ENCODE results near the gene POLA1. TPM values are rescaled to one million over a fixed set of nuclear protein-coding genes. Genes with fewer than 3 reads are reported as not detected.

Gene POLA1
- total RNA-seq, 4 donors from 2014 or later, result 8.5 to 18.9 (median 8.8) TPM

DNA sequence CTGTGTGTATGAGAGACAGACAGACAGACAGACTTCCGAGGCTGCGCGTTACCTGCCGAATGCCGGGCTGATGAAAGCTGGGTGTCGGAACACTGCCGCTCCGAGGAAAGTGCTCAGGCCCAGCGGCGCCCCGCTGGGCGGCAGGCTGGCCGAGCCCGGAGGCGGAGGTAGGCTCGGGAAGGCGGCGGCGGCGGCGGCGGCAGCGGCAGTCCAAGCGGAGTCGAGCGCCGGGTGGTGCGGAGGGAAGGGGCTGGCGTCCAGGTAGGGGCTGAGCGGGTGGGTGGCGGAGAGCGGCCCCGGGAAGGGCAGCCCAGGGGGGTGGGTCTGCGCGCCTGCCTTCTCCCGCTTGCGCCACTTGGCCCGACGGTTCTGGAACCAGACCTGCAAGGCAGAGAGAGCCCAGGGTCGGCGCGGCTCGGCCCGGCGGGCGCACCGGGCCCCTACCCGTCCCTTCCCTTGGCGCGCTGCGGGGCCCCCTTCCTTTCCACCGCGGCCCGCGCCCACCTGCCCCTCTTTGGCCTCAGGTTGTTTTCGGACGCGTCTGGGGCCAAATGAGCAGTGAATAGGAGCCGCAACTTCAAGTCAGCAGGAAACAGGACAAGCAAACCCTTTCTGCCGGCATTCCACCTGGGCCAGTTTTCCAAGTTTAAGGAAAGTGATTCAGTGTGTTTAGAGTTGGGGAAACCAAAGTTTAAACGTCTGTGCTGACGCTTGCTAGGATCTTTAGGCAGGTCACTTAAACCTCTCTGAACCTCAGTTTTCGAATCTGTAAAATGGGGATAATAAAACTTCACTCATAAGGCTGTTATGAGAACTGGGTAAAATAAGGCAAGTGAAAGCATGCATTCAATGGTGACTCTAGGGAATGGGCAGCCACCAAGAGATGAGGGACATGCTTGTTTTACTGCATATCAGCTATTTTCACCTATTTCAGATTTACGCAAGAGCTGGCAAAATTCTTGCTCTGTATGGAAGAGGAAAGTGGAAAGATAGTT is 313.6 kb downstream of the POLA1 start:
- Histone ChIP-seq H3K9me3 (no peaks in the 10 kb centered on the region), H3K4me3 (replicated peaks in 1 of 3) (no peak overlapping the region), H3K27ac (no peak overlapping the region), H3K4me1 (peaks cover 9 to 12% of the 10 kb centered on the region in 2 donors), H3K36me3 (no peaks in the 10 kb centered on the region), H3K27me3 (peaks cover 52% of the 10 kb centered on the region)
- intact Hi-C loops (cut with DNase I), result no loop called here
- DNase-seq, result no peak
- 12 to 15% methylated on average over 13 to 30 of the region's 64 CpGs for WGBS, 2 donors
- TF ChIP-seq, protein P1, sequence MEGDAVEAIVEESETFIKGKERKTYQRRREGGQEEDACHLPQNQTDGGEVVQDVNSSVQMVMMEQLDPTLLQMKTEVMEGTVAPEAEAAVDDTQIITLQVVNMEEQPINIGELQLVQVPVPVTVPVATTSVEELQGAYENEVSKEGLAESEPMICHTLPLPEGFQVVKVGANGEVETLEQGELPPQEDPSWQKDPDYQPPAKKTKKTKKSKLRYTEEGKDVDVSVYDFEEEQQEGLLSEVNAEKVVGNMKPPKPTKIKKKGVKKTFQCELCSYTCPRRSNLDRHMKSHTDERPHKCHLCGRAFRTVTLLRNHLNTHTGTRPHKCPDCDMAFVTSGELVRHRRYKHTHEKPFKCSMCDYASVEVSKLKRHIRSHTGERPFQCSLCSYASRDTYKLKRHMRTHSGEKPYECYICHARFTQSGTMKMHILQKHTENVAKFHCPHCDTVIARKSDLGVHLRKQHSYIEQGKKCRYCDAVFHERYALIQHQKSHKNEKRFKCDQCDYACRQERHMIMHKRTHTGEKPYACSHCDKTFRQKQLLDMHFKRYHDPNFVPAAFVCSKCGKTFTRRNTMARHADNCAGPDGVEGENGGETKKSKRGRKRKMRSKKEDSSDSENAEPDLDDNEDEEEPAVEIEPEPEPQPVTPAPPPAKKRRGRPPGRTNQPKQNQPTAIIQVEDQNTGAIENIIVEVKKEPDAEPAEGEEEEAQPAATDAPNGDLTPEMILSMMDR (IDR thresholded peaks at IDR 0.05), result no peak
- TF ChIP-seq POLR2A (IDR thresholded peaks at IDR 0.05), result no peak

GRCh38 chrX:25009407-25009806 is 315.7 kb downstream of the POLA1 start:
- intact Hi-C loops (cut with DNase I), result no loop called here
- H3K27ac ChIP-seq, result no peak overlapping the region
- H3K4me3 ChIP-seq (replicated peaks in 1 of 3), result no peak overlapping the region
- TF ChIP-seq, protein P1 (IDR thresholded peaks at IDR 0.05), result no peak
- H3K27me3 ChIP-seq, result peaks cover 55% of the 10 kb centered on the region
- no peaks in the 10 kb centered on the region for H3K36me3 ChIP-seq
- no peak for DNase-seq
- H3K4me1 ChIP-seq, result peaks cover 12 to 14% of the 10 kb centered on the region in 2 donors
- no peaks in the 10 kb centered on the region for H3K9me3 ChIP-seq
- WGBS, 2 donors, result 31 to 40% methylated on average over 5 to 7 of the region's 7 CpGs

DNA sequence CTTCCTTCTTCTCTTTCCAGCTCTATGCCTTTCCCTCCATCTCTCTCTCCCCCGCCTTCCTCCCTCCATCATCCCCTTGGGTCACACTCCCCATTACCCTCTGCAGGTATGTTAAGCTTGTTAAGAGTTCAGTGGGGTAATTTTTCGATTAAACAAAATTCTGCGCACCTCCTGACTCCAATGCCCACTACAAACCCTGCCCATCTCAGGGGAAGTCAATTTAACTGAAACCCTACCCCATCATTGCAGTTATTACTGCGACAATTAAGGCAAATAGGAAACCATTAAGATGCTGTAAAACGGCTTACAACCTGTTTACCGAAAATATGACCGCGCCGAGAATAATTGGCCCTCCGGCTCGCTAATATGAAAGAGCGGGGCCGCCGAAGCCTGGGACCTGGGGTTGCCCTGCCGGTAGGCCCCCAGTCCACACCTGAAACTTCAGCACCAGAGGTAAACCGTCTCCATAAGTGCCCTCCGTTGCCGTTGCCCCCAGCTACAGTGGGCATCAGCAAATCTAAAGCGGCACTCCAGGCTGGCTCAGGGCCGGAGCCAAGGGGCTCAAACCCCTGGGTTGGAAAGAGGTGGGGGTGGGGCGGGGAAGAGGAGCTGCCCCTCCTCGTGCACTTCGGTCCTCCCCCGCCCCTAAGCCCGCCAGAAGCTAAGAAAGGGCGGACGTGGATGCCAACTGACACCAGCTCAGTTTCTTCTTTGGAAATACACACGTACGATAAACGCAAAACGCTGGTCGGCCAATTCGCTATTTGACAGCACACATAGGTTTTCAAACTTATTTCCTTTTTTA is 317.3 kb downstream of the POLA1 start:
- Histone ChIP-seq H3K4me1 (peaks cover 5 to 8% of the 10 kb centered on the region in 2 donors), H3K4me3 (replicated peaks in 1 of 3) (no peak overlapping the region), H3K27me3 (peaks cover 56% of the 10 kb centered on the region), H3K27ac (no peak overlapping the region), H3K36me3 (no peaks in the 10 kb centered on the region), H3K9me3 (no peaks in the 10 kb centered on the region)
- TF ChIP-seq, protein P1 (IDR thresholded peaks at IDR 0.05), result no peak
- TF ChIP-seq POLR2A (IDR thresholded peaks at IDR 0.05), result no peak
- WGBS, 2 donors, result 8 to 22% methylated on average over 11 to 25 of the region's 33 CpGs
- DNase-seq, result no peak
- intact Hi-C loops (cut with DNase I), result no loop called here

- H3K9me3 ChIP-seq, result no peaks in the 10 kb centered on the region
- H3K4me3 ChIP-seq (replicated peaks in 1 of 3), result no peak overlapping the region
- DNase-seq, result no peak
- H3K27ac ChIP-seq, result no peak overlapping the region
- TF ChIP-seq, protein P1 (IDR thresholded peaks at IDR 0.05), result no peak
- H3K27me3 ChIP-seq, result peaks cover 64% of the 10 kb centered on the region
- intact Hi-C loops (cut with DNase I), result no loop called here
- H3K36me3 ChIP-seq, result no peaks in the 10 kb centered on the region
- peaks cover 5 to 8% of the 10 kb centered on the region in 2 donors for H3K4me1 ChIP-seq
- 13 to 17% methylated on average over 13 to 26 of the region's 32 CpGs for WGBS, 2 donors
Measured at GRCh38 chrX:25011589-25012432, 318.1 kb downstream of the POLA1 start.

Measured in thyroid gland (tissue), 4 donors.